NT2/D1 (cell line): ENCODE results near the gene PAQR8.

Source experiments
- SUZ12 ChIP-seq: IDR thresholded peaks from 2 replicates; pipeline ENCODE4 v1.6.1; 2011; ENCODE audit not compliant: insufficient read length, insufficient read depth; ENCODE audit errors: extremely low read depth
- YY1 ChIP-seq: IDR thresholded peaks from 2 replicates; pipeline ENCODE4 v1.6.1; 2011; ENCODE audit not compliant: insufficient read length, insufficient read depth
- ZNF274 ChIP-seq: IDR thresholded peaks from 2 replicates; pipeline ENCODE4 v1.6.1; 2011; ENCODE audit warnings: mild to moderate bottlenecking, low read depth, low read length

GRCh38 chr6:52328303-52328662, 33.7 kb upstream of the PAQR8 start:
- no peak for TF ChIP-seq SUZ12
- no peak for TF ChIP-seq ZNF274
- TF ChIP-seq YY1: no peak
